ENCODE measurements around the gene TLCD3B. TPM values are rescaled to one million over a fixed set of nuclear protein-coding genes. Genes with fewer than 3 reads are reported as not detected.

TLCD3B gene
- polyA plus RNA-seq = under 1 TPM in 1 of 3 donors, not detected in 2; 0.10 TPM

DNA sequence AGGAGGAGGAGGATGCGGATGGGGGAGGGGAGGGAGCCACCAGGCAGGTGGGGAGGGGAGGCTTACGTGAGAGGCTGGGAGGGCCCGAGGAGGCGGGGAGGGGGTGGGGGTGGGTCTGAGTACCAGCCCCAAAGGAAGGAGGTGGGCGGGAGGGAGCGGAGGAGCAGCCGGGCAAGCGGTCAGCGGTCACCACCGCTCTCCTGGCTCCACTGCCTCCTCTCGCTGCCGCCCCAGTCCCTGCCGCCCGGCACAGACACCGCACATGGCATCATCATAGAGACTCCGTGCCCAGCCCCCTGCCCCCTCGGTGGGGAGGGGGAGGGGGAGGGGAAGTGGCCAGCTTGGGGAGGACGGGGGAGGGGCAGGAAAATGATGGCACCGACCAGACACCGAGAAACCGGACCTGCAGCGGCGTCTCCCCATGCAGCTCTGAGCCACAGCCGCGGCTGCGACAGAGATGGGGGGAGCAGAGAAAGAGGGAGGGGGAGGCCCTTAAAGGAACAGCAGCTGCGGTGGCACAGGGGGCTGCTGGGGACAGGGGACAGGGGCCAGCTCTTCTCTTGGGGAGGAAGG is at the start of gene TLCD3B:
Gene TLCD3B, minus strand, starts transcription at position 431 of the 573 bp plus-strand sequence. CDS start 744 bp downstream, outside the sequence.
- 1 to 2% (median 1%) methylated on average over 17 to 27 of the region's 27 CpGs for WGBS, 3 donors
- no peak within 1 kb of the TSS for H3K27ac ChIP-seq (ENCODE audit: low read depth, low read length)

- WGBS, 3 donors = 82 to 88% (median 87%) methylated on average over 7 of the region's 7 CpGs
- H3K27ac ChIP-seq (ENCODE audit: low read depth, low read length) = no peak overlapping the region
These were observed 48.4 kb upstream of the TLCD3B start for GRCh38 chr16:30079480-30079879.

GRCh38 chr16:30078744-30079143 is 47.7 kb upstream of the TLCD3B start:
- WGBS, 3 donors = 79 to 93% (median 92%) methylated on average over 7 of the region's 7 CpGs
- no peak overlapping the region for H3K27ac ChIP-seq (ENCODE audit: low read depth, low read length)

- no peak overlapping the region for H3K27ac ChIP-seq (ENCODE audit: low read depth, low read length)
- WGBS, 3 donors = 74 to 75% (median 75%) methylated on average over 6 of the region's 6 CpGs
These were observed 46.6 kb upstream of the TLCD3B start for GRCh38 chr16:30077656-30078055.

GRCh38 chr16:30076276-30076791 is 45.3 kb upstream of the TLCD3B start:
- 1 to 2% (median 1%) methylated on average over 25 to 33 of the region's 33 CpGs for WGBS, 3 donors
- H3K27ac ChIP-seq (ENCODE audit: low read depth, low read length) = no peak overlapping the region

- WGBS, 3 donors = 1 to 2% (median 1%) methylated on average over 58 to 67 of the region's 67 CpGs
- peak within 1 kb of the TSS; percentile 35 for H3K27ac ChIP-seq (ENCODE audit: low read depth, low read length)
These were observed 44.6 kb upstream of the TLCD3B start, which contains the start of gene PPP4C for GRCh38 chr16:30075503-30076275. TSS of gene PPP4C (plus strand) at chr16:30075994. CDS start at chr16:30076378, 384 bp downstream.

- H3K27ac ChIP-seq (ENCODE audit: low read depth, low read length) = no peak overlapping the region
These were observed 39.4 kb upstream of the TLCD3B start for GRCh38 chr16:30070490-30070889.

DNA sequence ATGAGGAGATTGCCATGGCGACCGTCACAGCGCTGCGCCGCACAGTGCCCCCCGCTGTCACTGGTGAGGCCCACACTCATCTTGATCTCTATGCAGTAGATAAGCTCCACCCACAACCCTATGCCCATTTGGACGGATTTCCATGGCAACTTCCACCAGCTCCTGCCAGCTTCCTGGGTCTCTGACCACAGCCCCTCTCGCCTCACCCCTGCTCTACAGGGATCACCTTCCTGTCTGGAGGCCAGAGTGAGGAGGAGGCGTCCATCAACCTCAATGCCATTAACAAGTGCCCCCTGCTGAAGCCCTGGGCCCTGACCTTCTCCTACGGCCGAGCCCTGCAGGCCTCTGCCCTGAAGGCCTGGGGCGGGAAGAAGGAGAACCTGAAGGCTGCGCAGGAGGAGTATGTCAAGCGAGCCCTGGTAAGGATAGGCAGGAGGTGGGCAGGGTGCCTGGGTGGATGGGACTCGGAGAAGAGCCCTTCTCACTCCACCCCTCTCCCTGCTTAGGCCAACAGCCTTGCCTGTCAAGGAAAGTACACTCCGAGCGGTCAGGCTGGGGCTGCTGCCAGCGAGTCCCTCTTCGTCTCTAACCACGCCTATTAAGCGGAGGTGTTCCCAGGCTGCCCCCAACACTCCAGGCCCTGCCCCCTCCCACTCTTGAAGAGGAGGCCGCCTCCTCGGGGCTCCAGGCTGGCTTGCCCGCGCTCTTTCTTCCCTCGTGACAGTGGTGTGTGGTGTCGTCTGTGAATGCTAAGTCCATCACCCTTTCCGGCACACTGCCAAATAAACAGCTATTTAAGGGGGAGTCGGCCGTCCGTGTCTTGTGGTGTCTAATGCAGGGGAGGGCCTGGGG is 38.8 kb upstream of the TLCD3B start:
- 70 to 72% (median 71%) methylated on average over 29 to 31 of the region's 31 CpGs for WGBS, 3 donors

DNA sequence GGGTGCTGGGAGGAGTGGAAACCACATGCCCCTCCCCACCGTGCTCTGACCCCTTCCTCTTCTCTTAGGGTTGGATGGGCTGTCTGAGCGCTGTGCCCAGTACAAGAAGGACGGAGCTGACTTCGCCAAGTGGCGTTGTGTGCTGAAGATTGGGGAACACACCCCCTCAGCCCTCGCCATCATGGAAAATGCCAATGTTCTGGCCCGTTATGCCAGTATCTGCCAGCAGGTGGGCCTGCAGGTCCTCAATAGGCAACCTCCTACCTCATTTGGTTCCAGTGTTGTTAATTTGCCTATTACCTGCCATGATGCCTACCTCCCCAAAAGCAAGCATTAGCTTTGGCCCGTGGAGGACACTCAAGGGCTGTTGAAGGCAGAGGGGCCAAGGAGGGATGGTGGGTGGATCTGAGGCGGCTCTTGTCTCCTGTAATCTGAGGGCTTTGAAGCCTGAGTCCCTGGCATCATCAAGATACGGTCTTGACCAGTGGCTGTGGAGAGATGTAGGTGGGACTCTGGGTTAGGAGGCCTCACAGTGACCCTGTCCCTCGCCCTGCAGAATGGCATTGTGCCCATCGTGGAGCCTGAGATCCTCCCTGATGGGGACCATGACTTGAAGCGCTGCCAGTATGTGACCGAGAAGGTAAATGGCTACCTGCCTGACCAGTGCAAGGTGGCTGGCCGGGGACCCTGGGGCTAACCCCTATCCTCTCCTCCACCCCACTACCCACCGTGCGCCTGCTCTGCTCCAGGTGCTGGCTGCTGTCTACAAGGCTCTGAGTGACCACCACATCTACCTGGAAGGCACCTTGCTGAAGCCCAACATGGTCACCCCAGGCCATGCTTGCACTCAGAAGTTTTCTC is 37.9 kb upstream of the TLCD3B start:
- 80 to 84% (median 81%) methylated on average over 17 of the region's 17 CpGs for WGBS, 3 donors

More for the DNA sequence above, 38.8 kb upstream of the TLCD3B start:
- H3K27ac ChIP-seq (ENCODE audit: low read depth, low read length) = no peak overlapping the region

DNA sequence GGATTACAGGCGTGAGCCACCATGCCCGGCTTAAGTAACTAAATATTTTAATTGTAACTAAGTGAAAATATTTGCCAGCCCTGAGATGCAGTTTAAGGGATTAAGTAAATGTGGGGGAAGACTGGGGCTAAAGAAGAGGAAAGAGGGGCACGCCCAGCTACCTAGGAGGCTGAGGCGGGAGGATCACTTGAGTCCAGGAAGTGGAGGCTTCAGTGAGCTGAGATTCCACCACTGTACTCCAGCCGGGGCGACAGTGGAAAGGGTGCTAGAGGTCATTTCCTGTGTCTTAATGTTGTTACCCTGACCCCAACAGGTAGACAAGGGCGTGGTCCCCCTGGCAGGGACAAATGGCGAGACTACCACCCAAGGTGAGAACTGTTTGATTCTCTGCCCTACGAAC is 37.3 kb upstream of the TLCD3B start:
- 78 to 83% (median 83%) methylated on average over 9 of the region's 9 CpGs for WGBS, 3 donors
- no peak overlapping the region for H3K27ac ChIP-seq (ENCODE audit: low read depth, low read length)

More for the DNA sequence above, 37.9 kb upstream of the TLCD3B start:
- H3K27ac ChIP-seq (ENCODE audit: low read depth, low read length) = no peak overlapping the region

- no peak overlapping the region for H3K27ac ChIP-seq (ENCODE audit: low read depth, low read length)
- 78 to 87% (median 86%) methylated on average over 6 of the region's 6 CpGs for WGBS, 3 donors
These were observed 36.5 kb upstream of the TLCD3B start for GRCh38 chr16:30067584-30067916.

DNA sequence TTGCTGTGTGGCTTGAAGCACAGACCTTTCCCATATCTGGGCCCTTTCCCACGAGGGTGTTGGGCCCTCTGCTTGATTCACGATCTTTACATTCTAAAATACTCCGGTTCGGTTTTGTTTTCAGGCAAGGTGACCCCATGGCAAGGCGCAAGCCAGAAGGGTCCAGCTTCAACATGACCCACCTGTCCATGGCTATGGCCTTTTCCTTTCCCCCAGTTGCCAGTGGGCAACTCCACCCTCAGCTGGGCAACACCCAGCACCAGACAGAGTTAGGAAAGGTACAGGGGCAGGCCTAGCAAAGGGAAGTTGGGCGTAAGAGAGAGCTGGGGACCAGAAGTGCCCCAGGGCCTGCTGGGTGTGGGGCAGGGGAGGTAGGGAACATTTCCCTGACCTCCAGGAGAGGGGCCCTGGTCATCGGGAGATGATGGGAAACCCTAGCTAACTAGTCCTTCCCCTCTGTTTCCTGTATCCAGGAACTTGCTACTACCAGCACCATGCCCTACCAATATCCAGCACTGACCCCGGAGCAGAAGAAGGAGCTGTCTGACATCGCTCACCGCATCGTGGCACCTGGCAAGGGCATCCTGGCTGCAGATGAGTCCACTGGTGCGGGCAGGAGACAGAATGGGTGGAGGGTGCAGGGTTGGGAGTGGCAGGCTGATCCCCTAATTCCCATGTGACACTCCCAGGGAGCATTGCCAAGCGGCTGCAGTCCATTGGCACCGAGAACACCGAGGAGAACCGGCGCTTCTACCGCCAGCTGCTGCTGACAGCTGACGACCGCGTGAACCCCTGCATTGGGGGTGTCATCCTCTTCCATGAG is 35.9 kb upstream of the TLCD3B start:
- WGBS, 3 donors = 31 to 49% (median 43%) methylated on average over 21 of the region's 21 CpGs
- H3K27ac ChIP-seq (ENCODE audit: low read depth, low read length) = no peak overlapping the region

DNA sequence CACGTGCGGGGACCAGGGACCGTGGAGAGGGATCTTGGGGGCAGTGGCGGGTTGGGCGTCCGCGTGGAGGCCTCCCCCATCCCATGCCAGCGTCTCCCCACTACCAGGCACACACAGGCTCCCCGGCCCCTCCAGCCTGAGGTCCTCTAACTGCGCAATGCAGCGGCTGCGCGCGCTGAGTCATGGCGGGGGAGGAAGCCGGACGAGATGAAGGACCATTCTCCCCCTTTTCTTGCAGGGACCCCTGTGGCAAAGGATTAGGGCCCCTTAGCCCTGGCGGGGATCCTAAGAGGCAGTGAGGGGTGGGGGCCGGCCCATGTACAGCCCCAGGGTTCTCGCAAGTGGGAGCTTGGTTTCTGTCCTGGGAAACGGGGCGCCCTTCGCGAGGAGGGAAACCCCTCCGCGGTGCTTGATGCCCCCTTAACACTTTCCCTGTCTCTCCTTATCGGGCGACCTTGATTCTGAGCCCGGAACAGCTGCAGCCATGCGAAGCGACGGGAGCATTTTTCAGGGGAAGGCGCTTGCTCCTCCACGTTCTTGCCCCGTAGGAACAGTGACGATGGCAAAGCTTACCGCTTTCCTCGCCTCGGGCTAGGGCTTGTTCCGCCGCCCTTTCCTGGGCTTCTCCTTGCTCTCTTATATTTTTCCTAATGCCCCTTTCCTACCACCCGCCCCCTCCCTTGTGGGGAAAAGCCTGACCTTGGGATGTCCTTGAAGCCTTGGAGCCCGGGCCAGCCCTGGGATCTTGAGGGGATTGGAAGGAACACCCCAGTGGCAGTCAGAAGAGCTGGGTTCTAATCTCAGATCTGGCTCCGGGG is 35.1 kb upstream of the TLCD3B start:
- H3K27ac ChIP-seq (ENCODE audit: low read depth, low read length) = peak overlapping the region; percentile 99
- WGBS, 3 donors = 1% methylated on average over 41 to 44 of the region's 44 CpGs

DNA sequence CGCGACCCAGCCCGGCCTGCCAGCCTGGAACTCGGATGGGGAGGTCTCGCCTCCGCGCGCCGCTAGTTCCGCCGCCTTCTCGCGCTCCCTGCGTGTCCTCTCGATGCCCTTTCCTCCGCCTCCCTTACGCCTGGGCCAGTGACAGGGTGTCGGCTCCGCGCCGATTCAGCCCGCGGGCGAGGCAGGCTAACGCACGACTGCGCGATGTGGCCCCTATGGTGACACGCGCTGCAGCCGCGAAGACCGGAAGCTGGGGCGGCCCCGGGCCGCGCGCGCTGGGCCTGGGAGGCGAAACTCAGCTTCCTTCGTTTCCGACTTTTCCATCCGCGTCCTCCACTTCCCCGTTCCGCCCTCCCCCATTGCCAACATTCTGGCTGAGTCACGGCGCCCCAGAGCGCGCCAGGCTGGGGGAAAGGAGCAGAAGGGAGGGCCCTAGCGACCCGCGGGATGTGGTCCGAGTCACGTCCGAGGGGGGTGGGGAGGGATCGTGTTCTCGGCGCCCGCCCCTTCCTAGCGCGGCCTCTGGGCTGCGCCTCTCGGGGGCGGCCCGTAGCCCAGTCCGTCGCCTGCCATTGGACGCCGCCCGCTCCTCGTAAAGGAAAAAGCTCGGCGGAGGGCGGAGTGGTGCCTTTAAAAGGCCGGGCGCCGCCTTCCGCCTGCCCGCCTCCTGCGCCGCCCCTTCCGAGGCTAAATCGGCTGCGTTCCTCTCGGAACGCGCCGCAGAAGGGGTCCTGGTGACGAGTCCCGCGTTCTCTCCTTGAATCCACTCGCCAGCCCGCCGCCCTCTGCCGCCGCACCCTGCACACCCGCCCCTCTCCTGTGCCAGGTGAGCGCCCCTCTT is 34.3 kb upstream of the TLCD3B start, which contains the start of gene ALDOA:
Gene ALDOA, plus strand, starts transcription at position 659 of the 841 bp plus-strand sequence. CDS start 1,138 bp downstream, outside the sequence.
- 0 to 1% (median 0%) methylated on average over 83 to 99 of the region's 99 CpGs for WGBS, 3 donors
- H3K27ac ChIP-seq (ENCODE audit: low read depth, low read length) = peak within 1 kb of the TSS; percentile 99

DNA sequence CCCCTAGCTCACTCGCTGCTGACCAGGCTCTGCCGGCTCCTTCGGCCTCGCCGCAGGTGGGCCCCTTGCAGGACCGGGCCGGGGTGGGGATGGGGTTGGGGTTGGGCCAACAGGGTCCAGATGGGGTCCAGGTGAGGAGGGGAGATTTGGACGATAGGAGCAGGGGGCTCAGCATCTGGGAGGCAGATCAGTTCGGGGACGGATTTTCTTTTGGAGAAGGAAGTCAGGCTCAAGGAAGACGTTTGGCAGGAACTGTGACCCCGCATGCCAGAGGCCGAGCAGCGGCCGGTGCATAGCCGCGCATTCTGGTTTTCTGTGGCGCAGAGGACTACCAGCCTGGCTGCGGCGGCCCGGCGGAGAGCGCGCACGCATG is 33.6 kb upstream of the TLCD3B start:
- 0% methylated on average over 22 to 25 of the region's 25 CpGs for WGBS, 3 donors
- H3K27ac ChIP-seq (ENCODE audit: low read depth, low read length) = peak overlapping the region; percentile 95

Data from adipose tissue (tissue), 3 donors.